Erythroblast (primary cell): ENCODE measurements around the gene DSCAM.

Experiments used
- GATA1 ChIP-seq: IDR thresholded peaks from 2 replicates; pipeline ENCODE4 v1.6.1; 2011; ENCODE audit warnings: low read depth, mild to moderate bottlenecking, control low read depth, low read length, moderate library complexity
- POLR2A ChIP-seq: IDR thresholded peaks from 2 replicates; pipeline ENCODE4 v1.6.1; 2011; ENCODE audit warnings: mild to moderate bottlenecking, low read length

DNA sequence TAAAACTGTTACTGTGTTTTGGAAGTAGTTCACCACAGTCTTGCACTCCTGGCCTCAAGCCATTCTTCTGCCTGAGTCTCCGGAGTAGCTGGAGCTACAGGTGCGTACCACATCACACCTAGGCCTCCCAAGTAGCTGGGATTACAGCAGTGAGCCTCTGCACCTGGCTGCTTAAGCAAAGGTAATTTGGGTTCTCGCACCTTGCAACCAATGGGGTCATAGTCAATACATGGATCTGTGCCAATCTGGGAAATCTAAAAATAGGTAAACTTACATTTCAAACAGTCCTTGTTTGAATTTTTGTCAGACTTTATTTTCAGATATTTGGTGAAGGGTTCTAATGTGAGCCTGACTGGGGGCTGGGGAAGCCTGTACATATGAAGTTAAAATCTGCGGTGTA lies 513.2 kb downstream of the DSCAM start:
- TF ChIP-seq POLR2A (no peak), GATA1 (no peak)
